ENCODE measurements around the gene SLC5A8. TPM values are rescaled to one million over a fixed set of nuclear protein-coding genes. Genes with fewer than 3 reads are reported as not detected.

Gene SLC5A8
- total RNA-seq, 1 experiment from 2014 or later, result 0.07 TPM

DNA sequence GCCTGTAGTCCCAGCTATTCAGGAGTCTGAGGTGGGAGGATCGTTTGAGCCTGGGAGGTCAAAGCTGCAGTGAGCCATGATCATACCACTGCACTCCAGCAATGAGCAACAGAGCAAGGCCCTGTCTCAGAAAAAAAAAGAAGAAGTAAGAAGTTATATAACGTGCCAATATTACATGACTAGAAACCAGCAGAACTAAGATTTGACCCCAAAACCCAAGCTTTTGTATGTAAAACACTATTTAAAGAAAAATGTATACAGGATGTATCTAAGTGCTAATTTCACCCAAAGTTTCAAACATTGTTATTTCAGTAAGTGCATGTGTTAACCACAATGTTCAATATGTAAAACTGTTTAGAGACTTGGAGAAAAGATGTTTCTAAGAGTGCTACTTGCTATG, 94.7 kb downstream of the SLC5A8 start:
- Mint-ChIP-seq H3K4me1 (no peaks in the 10 kb centered on the region; a peak in 1 of 4 replicates), H3K4me3 (no peak overlapping the region), H3K36me3 (ENCODE audit: insufficient read depth in 1 of 3, low read depth in 3 of 3) (0 out of 7 replicates have a peak, but pooled peaks cover 0 to 1% (median 0%) of the 10 kb centered on the region in 3 experiments), H3K27ac (no peak overlapping the region; a peak in 1 of 7 replicates), H3K9me3 (no peaks in the 10 kb centered on the region), H3K27me3 (ENCODE audit: low read depth) (no peaks in the 10 kb centered on the region)
- no peak overlapping the region for H2BK15ac ChIP-seq (ENCODE audit: low read depth, low read length)
- H3K56ac ChIP-seq (ENCODE audit: insufficient read length, low read depth, low read length), result no peak overlapping the region
- no peaks in the 10 kb centered on the region for H4K20me1 ChIP-seq (ENCODE audit: control insufficient read depth, insufficient read depth, insufficient read length)
- no peak overlapping the region for H4K8ac ChIP-seq (replicated peaks; ENCODE audit: insufficient read length, low read depth, low read length)
- no peaks in the 10 kb centered on the region for H3K4me1 ChIP-seq (ENCODE audit: insufficient read depth, low read length)
- no peak overlapping the region for H2AFZ ChIP-seq (ENCODE audit: low read length)
- H3K4ac ChIP-seq (ENCODE audit: low read depth, low read length), result no peak overlapping the region
- H2AK5ac ChIP-seq (ENCODE audit: insufficient read length, low read length), result no peak overlapping the region
- no peak for DNase-seq
- H3K9me3 ChIP-seq (ENCODE audit: control insufficient read depth, low read depth, low read length), result no peaks in the 10 kb centered on the region
- no peak overlapping the region for H2BK5ac ChIP-seq (ENCODE audit: insufficient read length, low read length)
- no peaks in the 10 kb centered on the region for H3K79me1 ChIP-seq (ENCODE audit: insufficient read depth, low read depth, low read length, poor library complexity, severe bottlenecking)
- no peaks in the 10 kb centered on the region for H3K23me2 ChIP-seq (ENCODE audit: insufficient read length, low read depth, low read length, poor library complexity, severe bottlenecking)
- TF ChIP-seq, protein P1, sequence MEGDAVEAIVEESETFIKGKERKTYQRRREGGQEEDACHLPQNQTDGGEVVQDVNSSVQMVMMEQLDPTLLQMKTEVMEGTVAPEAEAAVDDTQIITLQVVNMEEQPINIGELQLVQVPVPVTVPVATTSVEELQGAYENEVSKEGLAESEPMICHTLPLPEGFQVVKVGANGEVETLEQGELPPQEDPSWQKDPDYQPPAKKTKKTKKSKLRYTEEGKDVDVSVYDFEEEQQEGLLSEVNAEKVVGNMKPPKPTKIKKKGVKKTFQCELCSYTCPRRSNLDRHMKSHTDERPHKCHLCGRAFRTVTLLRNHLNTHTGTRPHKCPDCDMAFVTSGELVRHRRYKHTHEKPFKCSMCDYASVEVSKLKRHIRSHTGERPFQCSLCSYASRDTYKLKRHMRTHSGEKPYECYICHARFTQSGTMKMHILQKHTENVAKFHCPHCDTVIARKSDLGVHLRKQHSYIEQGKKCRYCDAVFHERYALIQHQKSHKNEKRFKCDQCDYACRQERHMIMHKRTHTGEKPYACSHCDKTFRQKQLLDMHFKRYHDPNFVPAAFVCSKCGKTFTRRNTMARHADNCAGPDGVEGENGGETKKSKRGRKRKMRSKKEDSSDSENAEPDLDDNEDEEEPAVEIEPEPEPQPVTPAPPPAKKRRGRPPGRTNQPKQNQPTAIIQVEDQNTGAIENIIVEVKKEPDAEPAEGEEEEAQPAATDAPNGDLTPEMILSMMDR (conservative IDR thresholded peaks at IDR 0.05), result no peak
- no peak overlapping the region for H2BK20ac ChIP-seq (ENCODE audit: low read depth, low read length, poor library complexity, severe bottlenecking)
- no peak overlapping the region for H2BK120ac ChIP-seq (ENCODE audit: low read depth, low read length, poor library complexity, severe bottlenecking)
- H2BK12ac ChIP-seq (ENCODE audit: insufficient read length, low read depth, low read length), result no peak overlapping the region
- H3K4me2 ChIP-seq (ENCODE audit: insufficient read depth, insufficient read length, low read length), result no peak overlapping the region
- no peak overlapping the region for H4K5ac ChIP-seq (ENCODE audit: insufficient read length, low read depth, low read length)
- no peak overlapping the region for H3K27ac ChIP-seq (ENCODE audit: insufficient read length, low read depth, low read length)
- no CpG with 5 or more reads among the region's 2 CpGs for WGBS (ENCODE audit: extremely low coverage, insufficient read length, low lambda C conversion rate)
- H3K27me3 ChIP-seq (ENCODE audit: insufficient read depth, low read length), result no peaks in the 10 kb centered on the region
- H4K91ac ChIP-seq (ENCODE audit: insufficient read length, low read depth, low read length), result no peak overlapping the region
- no peak overlapping the region for H3K14ac ChIP-seq (ENCODE audit: insufficient read depth, low read length)
- no peak overlapping the region for H3K23ac ChIP-seq (ENCODE audit: insufficient read length, low read depth, low read length)
- H3T11ph ChIP-seq (ENCODE audit: low read length), result no peak overlapping the region
- H3K18ac ChIP-seq (ENCODE audit: insufficient read length, low read depth, low read length), result no peak overlapping the region
- no peaks in the 10 kb centered on the region for H3K79me2 ChIP-seq (ENCODE audit: insufficient read depth, low read length)
- H3K9ac ChIP-seq (ENCODE audit: extremely low read depth, insufficient read length, low read length), result no peak overlapping the region
